PC-9 (cell line): ENCODE data around the gene ZCCHC7.

Experiments
- CTCF ChIP-seq: fragments of 200-600 bp; sonication (generic); conservative IDR thresholded peaks from 2 replicates; pipeline ENCODE4 v1.6.1; 2017; ENCODE audit warnings: mixed run types, antibody characterized with exemption, mild to moderate bottlenecking, moderate library complexity
- EZH2 ChIP-seq: fragments of 200-600 bp; sonication (generic); IDR thresholded peaks from 2 replicates; pipeline ENCODE4 v1.8.0; 2017; ENCODE audit warnings: antibody characterized with exemption, low read depth

GRCh38 chr9:37218800-37219425, 98.5 kb downstream of the ZCCHC7 start:
- TF ChIP-seq CTCF, result no peak
- no peak for TF ChIP-seq EZH2
